Nucleus accumbens (tissue), 56 donors: ENCODE measurements around the gene WWC2.
"Not testable (repeated sequence)": the region's sequence is repeated elsewhere in the genome, so short reads cannot be mapped to it uniquely, and the experiment has no call there.

Experiments
- DNase-seq, 56 donors: peaks; one replicate each; lab custom pipeline; 2025; lab: John Stamatoyannopoulos, UW

The WWC2 gene

DNA sequence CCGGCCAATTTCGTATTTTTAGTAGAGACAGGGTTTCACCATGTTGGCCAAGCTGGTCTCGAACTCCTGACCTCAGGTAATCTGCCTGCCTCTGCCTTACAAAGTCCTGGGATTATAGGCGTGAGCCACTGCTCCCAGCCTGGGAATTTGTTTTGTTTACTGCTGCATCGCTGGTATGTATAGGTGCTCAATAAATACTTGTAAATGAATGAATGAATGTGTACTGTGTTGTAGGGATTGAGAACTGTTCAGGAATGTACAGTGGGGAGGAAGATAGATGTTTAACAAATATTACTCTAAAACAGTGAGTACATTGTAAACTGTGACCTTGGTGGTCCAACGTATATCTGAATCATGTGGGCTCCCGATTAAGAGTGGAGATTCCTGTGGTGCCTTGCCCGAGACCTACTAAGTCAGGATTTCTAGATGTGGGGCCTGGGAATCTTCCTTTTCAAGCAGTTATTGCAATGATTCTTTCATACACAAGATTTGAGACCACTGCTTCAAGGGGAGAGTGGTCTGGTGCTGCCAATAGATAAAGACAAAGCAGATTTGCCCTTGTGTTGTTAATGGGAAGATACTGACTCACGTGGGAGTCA is 41.0 kb downstream of the WWC2 start:
- DNase-seq = no peak

- no peak for DNase-seq
Measured at GRCh38 chr4:183140911-183141320, 41.9 kb downstream of the WWC2 start.

- DNase-seq = no peak
Measured at GRCh38 chr4:183141997-183142396, 42.9 kb downstream of the WWC2 start.

- peak in 6 of 56 donors; percentile 1 to 32 (median 8) for DNase-seq
Measured at GRCh38 chr4:183142571-183143550, 43.8 kb downstream of the WWC2 start.

DNA sequence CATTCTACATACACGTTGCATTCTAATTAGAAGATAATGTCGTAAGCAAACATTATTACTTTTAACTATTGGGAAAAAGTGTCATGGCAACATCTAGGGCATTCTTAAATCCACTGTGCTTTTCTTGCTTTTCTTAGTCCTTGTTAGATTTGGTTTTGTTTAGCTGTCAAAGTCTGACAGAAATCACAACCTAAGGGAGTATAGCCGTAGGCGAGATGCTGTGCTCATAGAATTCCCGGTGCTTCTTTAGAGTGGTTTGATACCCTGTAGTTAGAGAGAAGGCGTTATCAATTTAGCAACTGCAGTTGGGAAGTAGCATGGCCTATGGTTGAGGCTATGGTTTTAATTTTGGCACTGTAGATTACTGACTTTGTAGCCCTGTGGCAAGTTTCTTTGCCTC is 45.7 kb downstream of the WWC2 start:
- no peak for DNase-seq

GRCh38 chr4:183145773-183146172 is 46.7 kb downstream of the WWC2 start:
- no peak for DNase-seq

DNA sequence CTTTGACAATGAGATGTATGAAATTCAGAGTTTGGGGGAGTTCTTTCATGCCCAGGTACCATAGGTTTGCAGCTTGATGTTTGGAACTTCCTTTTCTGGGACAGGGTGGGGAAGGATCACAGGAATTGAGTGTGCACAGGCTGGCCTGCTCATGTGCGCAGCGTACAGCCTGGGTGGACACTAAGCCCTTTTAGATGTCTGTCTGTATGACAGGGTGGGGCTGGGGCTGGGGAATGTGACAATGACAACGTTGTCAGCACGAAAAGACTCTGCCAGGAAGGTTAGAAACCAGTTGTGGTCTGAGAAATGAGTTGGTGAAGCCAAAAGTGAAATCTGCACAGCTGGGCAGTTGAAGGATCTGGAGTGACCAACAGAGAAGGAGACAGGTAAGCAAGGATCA is 47.4 kb downstream of the WWC2 start:
- peak in 29 of 56 donors; percentile 1 to 58 (median 20) for DNase-seq

DNA sequence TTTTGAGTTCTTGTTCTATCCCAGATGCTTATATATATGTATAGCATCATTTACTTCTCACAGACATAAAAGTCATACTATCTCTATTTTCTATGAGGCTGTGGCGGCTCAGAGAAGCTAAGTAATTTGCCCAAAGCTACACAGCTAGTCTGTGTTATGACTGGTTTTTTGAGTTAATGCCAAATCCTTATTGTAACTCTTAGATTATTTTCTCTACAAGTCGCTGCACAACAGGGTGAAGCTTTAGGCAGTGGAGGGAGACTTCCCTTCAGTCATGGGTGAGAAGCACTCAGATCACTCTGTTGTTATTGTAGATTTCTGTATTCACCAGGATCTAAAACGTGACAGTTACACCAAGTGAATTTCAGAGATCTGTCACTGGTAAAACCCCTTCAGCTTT is 48.1 kb downstream of the WWC2 start:
- no peak for DNase-seq

- DNase-seq = no peak
Measured at GRCh38 chr4:183147983-183148382, 48.9 kb downstream of the WWC2 start.

DNA sequence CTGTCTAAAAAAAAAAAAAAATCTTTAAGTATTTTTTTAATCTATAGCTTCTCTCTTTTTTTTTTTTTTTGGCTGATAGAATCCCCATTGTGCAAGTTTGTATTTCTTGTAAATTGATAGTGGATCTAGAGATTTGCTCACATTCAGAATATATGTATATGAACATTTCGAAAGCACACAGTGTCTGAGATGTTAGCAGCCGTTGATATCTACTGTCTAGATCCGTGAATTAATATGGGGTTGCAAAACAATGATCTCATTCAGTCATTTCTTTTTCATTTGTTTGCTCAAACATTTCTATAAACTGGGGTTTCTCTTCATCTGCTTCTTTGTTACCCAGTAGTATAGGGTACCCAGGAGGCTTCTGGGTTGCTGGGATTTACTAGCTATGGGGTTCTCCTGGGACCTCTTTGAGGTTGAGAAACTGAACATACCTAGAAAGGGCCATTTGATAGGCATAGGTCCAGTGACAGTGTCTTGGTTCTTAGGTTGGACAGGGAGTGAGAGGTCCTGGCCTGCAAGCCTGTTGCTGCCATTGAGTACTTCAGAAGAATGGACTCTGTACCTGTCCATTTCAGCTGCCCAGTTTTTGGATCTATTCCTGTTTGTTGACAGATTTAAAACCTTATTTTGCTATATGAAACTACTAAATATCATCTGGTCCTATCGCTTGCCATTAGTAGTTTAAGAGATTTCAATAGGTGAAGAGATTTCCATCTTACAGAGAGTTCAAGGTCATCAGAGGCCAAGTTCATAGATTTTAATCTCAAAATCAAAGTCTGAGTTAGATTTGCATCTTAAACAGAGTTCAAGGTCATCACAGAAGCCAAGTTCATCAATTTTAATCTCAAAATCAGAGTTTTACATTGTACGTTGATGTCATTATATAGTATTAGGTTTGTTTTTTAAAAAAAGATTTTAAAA is 50.8 kb downstream of the WWC2 start:
- no peak for DNase-seq

DNA sequence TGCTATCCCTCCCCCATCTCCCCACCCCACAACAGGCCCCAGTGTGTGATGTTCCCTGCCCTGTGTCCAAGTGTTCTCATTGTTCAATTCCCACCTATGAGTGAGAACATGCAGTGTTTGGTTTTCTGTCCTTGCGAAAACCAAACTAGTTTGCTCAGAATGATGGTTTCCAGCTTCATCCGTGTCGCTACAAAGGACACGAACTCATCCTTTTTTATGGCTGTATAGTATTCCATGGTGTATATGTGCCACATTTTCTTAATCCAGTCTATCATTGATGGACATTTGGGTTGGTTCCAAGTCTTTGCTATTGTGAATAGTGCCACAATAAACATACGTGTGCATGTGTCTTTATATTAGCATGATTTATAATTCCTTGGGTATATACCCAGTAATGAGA is 51.6 kb downstream of the WWC2 start:
- not testable (repeated sequence) for DNase-seq

DNA sequence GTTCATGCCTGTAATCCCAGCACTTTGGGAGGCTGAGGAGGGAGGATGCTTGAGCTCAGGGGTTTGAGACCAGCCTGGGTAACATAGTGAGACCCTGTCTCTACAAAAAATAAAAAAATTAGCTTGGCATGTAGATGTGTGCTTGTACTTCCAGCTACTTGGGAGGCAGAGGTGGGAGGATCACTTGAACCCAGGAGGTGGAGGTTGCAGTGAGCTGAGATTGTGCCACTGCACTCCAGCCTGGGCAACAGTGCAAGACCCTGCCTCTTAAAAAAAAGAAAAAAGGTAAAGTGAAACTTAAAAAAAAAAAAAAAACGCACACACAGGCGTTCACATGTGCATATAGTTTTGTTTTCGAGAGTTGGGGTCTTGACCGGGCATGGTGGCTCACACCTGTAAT is 53.2 kb downstream of the WWC2 start:
- DNase-seq = not testable (repeated sequence)

GRCh38 chr4:183153190-183153916 is 54.3 kb downstream of the WWC2 start:
- no peak for DNase-seq

GRCh38 chr4:183154701-183155391 is 55.8 kb downstream of the WWC2 start:
- DNase-seq = no peak

DNA sequence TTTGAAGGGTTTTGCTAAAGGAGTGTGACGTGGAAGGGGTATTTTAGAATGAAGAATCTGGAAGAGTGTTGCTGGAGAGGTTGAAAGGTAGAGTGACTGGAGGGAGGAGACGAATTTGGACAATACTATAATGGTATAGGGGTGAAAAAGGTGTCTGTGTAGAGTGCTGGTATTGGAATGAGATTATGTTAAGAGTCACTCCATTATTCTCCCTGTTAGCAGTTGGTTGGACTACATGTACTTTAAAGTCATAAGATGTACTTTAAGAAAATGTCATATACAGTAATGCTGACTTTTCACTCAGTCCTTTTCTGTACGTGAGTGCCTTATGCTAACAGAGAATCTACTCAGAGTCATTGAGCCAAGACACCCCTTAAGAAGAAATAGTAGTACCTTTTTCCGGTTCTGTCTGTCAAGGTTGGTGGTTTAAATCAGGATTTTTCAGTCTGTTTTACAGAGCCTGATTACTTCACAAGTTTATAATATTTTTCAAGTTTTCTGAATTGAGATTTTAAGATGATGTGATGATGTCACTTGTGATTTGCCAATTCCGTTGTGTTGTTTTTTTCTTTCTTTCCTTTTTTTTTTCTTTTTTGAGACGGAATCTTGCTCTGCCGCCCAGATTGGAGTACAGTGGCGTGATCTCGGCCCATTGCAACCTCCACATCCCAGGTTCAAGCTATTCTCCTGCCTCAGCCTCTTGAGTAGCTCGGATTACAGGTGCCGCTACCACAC is 56.6 kb downstream of the WWC2 start:
- DNase-seq = no peak

DNA sequence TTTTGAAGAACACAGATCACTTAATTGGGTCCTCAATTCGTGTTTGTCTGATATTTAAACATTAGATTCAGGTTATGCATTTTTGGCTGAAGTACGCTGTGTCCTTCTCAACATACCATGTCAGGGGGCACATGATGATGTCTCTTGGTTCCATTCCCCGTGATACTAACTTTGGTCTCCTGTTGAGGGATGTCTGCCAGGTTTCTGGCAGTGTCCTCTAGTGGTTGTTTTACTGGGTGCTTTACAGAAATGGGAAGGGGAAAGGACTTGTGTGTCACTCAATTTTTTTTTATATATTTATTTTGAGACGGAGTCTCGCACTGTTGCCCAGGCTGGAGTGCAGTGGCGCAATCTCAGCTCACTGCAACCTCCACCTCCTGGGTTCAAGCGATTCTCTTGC is 58.2 kb downstream of the WWC2 start:
- no peak for DNase-seq

GRCh38 chr4:183158062-183158461 is 59.0 kb downstream of the WWC2 start:
- DNase-seq = no peak

- DNase-seq = no peak
Measured at GRCh38 chr4:183161630-183162029, 62.6 kb downstream of the WWC2 start.

GRCh38 chr4:183163135-183163534 is 64.1 kb downstream of the WWC2 start:
- DNase-seq = no peak
